TTC549 (cell line): ENCODE results near the gene GADD45B.
"Not testable (repeated sequence)": the region's sequence is repeated elsewhere in the genome, so short reads cannot be mapped to it uniquely, and the experiment has no call there.

Experiments
- FAIRE-seq: peaks from 2 replicates; lab custom pipeline; 2012; peaks lifted over from hg19 to GRCh38; lab: Jason Lieb, UNC

GADD45B gene

DNA sequence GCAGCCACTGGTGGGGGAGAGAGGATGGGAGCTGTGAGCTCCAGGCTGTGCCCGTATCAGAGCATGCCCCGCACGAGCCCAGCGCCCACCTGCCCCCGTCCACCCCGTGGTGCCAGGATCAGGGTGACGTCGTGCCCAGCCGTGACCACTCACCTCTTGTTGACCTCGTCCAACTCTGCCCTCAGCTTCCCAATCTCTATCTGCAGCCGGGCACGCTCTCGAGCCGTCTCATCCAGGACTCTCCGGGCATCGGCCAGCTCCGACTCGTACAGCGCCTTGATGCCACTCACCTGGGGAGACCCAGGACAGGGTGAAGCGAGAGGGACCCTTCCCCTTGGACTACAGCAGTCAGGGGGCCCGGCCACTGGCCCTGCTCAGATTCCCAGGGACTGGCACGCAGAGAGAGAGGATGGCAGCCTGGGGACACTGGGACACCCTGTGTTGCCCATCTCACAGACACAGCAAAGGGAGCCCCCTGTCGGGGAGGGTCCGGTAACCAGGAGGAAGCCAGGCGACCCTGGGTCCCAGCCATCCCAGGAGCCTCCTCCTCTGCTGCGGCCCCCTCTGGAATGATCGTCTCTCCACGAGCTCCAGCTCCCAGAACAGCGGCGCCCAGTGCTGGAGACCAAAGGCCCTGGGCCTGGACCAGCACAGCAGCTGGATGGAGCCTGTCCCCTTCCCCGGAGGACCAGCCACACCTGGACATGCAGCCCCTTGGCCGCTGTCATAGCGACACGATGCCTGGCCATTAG, 31.5 kb upstream of the GADD45B start:
- FAIRE-seq, result no peak

DNA sequence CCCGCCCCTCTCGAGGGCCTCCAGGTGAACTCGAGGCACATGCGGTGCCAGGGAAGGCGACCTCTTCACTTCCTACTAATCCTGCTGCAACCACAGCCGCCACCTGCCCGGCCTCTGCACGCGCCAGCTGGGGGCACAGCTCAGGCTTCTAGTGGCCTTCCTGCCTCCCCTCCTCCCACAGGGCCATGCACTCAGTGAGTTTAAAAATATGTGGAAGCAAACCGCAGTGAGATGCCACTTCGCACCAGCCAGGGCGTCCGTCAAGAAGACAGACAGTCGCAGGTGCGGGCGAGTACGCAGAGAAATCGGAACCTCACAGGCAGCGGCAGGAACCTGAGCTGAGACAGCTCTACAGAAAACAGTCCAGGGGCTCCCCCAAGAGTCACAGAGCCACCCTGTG, 29.5 kb upstream of the GADD45B start:
- FAIRE-seq, result no peak

DNA sequence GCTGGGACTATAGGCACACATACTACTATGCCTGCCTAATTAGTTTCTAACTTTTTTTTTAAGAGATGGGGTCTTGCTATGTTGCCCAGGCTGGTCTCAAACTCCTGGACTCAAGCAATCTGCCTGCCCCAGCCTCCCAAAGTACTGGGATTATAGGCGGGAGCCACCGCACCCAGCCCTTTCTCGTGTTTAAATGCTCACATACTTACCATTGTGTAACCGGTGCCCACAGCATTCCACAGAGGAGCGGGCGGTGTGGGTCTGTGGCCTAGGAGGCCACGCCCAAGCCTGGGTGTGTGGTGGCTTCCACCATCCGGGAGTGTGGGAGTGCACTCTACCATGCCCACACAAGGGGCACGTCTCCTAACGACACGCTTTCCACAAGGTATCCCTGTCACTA, 26.9 kb upstream of the GADD45B start:
- no peak for FAIRE-seq

DNA sequence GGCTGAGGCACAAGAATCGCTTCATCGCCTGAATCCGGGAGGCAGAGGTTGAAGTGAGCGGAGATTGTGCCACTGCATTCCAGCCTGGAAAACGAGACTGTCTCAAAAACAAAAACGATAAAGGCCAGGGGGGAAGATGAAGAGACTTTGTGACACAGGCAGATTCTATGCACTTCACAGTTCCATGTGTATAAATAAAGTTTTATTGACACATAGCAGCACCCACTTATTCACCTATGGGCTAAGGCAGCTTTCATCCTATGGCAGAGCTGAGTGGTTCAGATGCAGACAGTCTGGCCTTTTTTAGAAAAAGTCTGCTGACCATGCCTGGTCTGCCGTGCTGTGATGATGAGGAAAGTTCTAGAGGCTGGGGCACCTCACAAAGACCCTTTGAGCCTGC, 24.8 kb upstream of the GADD45B start:
- FAIRE-seq, result no peak

DNA sequence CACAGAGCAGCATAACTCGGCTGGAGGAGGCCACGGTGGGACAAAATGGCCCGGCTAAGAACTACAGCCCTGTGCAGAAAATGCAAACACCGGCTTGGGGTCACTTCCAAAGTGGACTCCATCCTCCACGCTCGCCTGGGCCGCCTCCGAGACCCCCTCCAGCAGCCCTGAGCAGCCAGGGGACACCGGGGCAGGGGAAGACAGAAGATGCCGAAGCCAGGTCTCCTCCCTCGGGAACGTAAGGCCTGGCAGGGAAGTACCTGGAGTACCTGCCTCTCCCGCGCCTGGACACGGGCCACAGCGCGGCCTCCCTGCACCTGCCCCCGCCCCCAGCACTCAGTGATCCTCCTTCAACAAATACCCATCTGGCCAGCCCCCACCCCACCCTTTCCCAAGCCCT, 24.2 kb upstream of the GADD45B start:
- no peak for FAIRE-seq

DNA sequence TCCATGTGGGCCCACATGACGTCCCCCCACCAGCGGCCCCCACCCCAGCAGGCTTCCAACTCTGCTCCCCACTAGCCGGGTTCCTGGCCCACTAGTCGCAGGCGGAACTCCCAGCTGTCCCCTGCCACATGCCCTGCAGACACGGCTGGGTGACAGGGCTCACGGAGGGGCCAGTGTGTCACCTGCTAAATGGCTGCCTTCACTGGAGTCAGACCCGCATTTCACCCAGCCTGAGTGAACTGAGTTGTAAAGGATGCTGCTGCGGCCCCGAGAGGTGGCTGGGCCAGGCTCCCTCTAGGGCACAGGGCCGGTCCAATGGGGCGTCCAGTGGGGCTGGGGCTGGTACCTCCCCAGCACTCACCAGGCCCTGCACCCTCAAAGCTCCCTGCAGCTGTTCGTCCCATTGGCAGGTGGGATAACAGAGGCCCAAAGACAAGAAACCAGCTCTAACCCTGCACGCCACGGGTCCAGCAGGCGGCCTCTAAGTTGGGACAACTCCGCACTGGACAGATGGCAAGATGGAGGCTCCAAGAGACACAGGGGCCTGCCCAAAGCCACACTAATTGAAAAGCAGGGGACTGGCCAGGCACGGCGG, 22.4 kb upstream of the GADD45B start:
- no peak for FAIRE-seq

- FAIRE-seq, result no peak
Measured at GRCh38 chr19:2454199-2454961, 21.5 kb upstream of the GADD45B start.

- FAIRE-seq, result no peak
Measured at GRCh38 chr19:2454962-2455850, 20.7 kb upstream of the GADD45B start.

GRCh38 chr19:2455851-2456570, 19.9 kb upstream of the GADD45B start:
- FAIRE-seq, result no peak

DNA sequence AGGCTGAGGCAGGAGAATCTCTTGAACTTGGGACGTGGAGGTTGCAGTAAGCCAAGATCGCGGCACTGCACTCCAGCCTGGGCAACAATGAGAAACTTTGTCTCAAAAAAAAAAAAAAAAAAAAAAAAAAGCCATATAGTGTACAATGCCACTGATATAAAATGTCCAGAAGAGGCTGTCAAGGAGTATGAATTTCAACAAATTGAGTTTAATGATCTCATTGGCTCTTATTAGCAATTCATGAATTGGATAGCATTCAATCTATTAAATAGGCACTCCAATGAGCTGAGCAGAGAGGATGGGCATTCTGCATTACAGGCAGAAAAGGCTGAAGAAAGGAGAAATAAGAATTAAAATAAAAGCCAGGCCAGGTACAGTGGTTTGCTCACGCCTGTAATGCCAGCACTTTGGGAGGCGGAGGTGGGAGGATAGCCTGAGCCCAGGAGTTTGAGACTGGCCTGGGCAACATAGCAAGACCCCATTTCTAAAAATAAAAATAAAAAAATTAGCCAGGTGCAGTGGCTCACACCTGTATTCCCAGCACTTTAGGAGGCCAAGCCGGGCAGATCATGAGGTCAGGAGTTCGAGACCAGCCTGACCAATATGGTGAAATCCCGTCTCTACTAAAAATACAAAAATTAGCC, 18.4 kb upstream of the GADD45B start:
- FAIRE-seq, result no peak

DNA sequence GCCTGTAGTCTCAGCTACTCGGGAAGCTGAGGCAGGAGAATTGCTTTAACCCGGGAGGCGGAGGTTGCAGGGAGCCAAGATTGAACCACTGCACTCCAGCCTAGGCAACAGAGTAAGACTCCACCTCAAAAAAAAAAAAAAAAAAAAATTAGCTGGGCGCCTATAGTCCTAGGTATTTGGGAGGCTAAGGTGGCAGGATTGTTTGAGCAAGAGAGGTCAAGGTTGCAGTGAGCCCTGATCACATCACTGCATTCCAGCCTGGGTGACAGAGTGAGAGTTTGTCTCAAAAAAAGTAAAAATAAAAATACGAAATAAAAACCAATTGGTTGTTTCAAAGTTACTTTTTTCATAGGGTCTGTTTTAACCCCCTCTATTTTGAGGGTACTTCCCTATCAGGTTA, 17.9 kb upstream of the GADD45B start:
- FAIRE-seq, result no peak

- FAIRE-seq, result not testable (repeated sequence)
Measured at GRCh38 chr19:2458776-2459175, 17.2 kb upstream of the GADD45B start.

- no peak for FAIRE-seq
Measured at GRCh38 chr19:2460245-2460644, 15.7 kb upstream of the GADD45B start.

DNA sequence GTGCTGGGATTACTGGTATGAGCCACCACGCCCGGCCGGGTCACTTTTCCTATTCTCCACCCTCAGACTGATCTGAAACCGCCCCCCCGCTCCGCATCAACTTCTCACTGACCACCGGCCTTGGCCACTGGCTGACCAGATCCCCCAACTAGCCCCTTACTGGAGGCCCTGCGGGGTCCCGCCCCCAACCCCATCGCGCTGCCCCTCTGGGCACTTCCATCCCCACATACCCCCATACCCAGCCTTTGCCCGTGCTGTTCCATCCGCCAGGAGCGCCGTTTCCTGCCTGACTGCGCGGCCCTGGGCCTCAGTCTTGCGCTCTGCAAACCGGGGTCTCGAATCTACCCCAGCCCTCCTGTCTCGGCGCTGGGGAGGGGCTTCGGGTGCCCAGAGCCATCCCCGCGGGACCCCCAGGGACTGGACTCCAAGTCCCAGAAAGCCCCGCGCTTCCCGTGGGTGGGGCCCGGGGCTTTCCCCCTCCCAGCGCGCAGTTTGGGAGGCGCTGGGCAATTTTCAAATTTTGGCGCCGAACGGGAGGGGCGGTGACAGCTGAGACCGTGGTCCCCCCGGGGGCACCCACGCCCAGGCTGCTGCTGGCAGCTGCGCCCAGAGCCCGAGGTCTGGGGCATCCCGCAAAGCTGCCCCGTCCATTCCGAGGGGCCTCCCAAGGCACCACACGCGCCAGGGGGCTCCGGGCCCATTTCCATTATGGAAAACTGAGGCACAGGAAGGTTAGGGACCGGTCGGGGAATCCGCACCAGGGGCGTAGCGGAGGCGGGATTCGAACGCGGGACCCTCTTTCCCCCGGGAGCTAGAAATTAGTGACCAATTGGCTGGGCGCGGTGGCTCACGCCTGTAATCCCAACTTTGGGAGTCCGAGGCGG, 13.9 kb upstream of the GADD45B start:
- no peak for FAIRE-seq

DNA sequence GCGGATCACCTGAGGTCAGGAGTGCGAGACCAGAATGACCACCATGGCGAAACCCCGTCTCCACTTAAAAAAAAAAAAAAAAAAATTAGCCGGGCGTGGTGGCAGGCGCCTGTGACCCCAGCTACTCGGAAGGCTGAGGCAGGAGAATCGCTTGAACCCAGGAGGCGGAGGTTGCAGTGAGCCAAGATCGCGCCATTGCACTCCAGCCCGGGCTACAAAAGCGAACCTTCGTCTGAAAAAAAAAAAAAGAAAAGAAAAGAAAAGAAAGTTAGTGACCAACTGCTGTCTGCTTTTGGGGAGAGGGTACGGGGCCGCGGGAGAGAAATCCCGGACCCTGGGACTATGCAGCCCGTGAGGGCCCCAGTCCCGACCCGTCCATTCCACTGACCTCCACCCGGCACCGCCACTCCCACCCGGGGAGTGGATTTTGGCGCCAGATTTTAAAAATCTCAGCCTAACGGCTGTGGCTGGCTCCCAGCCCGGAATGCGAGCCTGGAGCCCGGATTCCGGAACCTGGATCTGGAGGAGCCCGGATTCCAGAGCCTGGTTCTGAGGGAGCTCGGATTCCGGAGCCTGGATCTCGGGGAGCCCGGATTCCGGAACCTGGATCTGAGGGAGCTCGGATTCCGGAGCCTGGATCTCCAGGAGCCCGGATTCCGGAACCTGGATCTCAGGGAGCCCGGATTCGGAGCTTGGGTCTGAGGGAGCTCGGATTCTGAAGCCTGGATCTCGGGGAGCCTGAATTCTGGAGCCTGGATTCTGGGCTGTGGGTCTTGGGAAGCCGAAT, 13.1 kb upstream of the GADD45B start:
- FAIRE-seq, result peak; percentile 66

DNA sequence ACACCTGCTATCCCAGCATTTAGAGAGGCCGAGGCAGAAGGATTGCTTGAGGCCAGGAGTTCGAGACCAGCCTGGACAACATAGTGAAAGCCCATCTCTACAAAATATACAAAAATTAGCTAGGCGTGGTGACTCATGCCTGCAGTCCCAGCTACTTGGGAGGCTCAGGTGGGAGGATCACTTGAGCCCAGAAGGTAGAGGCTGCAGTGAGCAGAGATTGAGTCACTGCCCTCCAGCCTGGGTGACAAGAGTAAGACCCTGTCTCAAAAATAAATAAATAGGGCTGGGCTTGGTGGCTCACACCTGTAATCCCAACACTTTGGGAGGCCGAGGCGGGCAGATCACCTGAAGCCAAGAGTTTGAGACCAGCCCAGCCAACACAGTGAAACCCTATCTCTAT, 12.2 kb upstream of the GADD45B start:
- FAIRE-seq, result not testable (repeated sequence)

- no peak for FAIRE-seq
Measured at GRCh38 chr19:2464389-2464788, 11.5 kb upstream of the GADD45B start.

DNA sequence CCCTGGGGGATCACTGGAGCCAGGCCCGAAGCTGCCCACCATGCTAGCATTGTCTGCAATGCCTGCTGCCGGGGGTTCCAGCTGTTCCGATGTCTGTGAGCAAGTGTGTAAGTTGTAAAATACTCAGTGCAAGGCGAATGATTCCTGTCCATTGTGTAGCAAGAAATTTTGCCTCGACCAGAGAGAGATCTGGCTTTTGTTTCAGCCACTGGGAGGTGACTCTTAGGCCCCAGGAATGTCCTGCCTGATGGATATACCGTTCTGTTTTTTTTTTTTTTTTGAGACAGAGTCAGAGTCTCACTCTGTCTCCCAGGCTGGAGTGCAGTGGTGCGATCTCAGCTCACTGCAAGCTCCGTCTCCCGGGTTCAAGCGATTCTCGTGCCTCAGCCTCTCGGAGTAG, 7.3 kb upstream of the GADD45B start:
- FAIRE-seq, result no peak
